GM12872 (cell line): Measurements from ENCODE around the gene OPA3.

ENCODE experiments used
- TF ChIP-seq, protein P1 (sequence below): IDR thresholded peaks from 3 replicates; pipeline ENCODE4 v1.5.1; 2011; ENCODE audit warnings: low read depth, mild to moderate bottlenecking, low read length, moderate library complexity; ENCODE audit not compliant: insufficient read depth

OPA3 gene

DNA sequence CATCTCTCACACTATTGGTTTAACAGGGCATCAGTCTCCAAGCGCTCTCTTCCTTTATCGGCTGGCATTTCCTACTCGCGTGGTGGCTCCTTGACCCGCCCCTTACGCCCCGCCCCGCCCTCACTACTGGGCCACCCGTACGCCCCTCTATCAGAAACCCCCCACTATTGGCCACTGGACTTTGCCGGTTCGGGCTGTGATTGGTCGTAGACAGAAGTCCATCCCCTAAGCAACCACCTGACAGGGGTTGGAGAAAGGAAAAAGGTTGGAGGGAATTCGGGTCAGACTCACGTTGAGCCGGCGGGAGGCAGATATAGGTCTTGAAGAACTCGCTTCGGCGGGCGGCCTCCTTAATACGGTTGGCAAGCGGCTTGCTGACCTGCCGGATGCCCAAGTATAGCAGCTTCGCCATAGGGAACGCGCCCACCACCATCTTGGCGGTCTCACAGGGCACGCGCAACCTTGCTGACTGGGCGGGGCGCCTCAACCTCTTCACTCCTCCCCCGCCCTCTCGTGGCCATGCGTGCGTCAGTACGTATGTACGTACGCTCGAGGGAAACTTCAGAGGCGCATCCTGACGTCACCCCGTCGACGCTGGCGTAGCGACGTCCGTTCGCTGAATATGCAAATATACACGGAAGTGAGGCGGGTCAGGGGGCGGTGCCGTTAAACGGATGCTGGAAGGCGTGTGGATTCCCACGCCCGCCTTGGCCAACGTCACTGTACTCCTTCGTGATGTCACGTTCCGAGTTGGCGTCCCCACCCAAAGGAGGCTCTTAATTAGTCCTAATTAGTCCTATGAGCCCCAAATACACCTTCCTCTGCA is at the start of gene OPA3:
OPA3 (minus strand) TSS at position 471 of the 826 bp plus-strand sequence; CDS start at position 433, 38 bp downstream.
- TF ChIP-seq, protein P1, sequence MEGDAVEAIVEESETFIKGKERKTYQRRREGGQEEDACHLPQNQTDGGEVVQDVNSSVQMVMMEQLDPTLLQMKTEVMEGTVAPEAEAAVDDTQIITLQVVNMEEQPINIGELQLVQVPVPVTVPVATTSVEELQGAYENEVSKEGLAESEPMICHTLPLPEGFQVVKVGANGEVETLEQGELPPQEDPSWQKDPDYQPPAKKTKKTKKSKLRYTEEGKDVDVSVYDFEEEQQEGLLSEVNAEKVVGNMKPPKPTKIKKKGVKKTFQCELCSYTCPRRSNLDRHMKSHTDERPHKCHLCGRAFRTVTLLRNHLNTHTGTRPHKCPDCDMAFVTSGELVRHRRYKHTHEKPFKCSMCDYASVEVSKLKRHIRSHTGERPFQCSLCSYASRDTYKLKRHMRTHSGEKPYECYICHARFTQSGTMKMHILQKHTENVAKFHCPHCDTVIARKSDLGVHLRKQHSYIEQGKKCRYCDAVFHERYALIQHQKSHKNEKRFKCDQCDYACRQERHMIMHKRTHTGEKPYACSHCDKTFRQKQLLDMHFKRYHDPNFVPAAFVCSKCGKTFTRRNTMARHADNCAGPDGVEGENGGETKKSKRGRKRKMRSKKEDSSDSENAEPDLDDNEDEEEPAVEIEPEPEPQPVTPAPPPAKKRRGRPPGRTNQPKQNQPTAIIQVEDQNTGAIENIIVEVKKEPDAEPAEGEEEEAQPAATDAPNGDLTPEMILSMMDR: no peak

DNA sequence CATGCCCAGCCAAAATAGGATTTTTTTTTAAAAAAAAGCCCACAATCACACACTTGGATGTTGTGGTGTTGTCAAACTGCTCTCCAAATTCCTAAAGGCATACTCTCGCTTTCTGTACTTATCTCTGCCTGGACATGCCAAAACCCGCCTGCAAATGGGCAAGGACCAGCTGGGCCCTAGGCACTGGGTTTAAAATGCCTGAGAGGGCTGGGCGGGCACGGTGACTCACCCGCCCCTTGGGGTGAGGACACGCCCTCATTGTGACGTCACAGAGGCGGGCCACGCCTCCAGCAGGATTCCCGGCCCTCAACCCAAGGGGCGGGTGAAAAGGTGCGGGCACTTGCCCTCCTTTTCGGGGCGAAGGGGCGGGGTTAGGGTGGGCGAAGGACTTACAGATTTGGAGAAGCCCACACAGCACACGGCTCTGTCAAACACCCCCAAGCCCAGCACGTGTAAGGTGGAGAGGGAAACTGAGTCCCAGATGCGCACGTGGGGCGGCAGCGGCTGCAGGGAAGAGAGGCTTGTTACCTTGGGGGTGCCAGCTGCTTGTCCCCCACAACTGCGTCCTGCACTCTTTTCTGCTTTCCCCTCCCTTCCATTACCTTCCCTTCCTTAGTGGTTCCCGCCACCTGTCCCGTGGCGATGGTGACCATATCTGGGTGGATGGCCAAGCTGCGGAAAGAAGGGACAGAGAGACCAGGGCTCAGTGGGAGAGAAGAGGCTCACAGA is 48.0 kb upstream of the OPA3 start:
- TF ChIP-seq, protein P1: no peak

DNA sequence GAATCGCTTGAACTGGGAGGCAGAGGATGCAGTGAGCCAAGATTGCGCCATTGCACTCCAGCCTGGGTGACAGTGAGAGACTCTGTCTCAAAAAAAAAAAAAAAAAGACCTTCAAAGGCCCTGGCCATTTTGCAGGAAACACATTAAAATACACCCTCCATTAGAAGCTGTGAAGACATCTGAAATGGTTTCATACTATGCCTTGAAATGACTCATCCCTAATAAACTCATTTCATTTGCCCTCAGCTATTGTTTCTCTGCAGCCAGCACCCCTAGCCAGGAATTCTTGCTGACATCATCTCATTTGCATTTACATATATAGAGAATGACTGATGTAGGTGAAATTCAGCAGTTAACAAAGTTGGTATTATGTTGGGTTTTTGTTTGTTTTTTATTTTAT is 45.9 kb upstream of the OPA3 start:
- TF ChIP-seq, protein P1: no peak

DNA sequence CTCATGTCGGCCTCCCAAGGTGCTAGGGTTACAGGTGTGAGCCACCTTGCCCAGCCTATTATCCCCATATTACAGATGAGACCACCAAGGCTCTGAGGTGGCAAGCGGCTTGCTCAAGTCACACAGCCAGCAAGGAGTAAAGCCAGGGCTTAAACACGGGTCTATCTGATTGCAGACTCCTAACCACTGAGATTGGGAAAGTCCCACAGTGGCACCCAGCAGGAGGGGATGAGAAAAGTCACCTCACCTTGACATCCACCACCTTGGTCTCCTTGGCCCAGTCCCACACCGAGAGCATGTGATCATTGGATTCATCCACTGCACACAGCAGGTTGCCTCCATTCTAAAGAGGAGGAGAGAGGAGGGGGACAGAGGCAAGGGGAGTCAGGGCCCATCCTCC is 45.1 kb upstream of the OPA3 start:
- TF ChIP-seq, protein P1: no peak

DNA sequence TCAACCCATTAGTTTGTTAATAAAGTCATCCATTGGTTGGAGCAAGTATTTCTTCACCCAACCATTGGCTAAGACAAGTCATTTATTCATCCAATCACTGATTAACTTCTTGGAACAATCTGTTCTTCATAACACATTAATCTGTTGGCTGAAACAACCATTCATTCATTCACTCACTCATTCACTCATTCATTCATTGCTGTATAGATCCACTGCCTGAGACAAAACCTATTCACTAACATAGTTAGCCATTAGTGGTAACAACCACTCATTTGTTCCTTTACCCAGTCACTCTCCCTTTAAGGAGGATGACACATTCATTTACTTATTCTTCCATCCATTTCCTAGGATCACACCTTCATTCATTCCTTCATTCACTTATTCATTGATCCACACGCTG is 39.4 kb upstream of the OPA3 start:
- TF ChIP-seq, protein P1: no peak

DNA sequence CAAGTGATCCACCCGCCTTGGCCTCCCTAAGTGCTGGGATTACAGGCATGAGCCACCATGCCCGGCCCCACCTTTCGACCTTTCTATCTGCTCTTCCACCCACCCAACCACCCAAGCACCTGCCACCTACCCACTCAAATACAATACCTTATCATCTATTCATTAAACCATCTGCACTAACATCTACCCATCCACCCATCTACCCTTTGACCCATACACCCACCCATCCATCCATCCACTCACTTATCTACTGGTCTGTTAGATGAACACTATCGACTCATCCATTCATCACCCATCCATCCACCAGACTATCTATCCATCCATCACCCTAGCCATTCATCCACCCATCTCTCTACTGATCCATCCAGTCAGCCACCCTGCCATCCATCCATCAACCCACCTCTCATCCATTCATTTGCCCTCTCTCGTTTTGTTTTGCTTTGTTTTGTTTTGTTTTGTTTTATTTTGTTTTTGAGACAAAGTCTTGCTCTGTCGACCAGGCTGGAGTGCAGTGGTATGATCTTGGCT is 37.4 kb upstream of the OPA3 start:
- TF ChIP-seq, protein P1: no peak

DNA sequence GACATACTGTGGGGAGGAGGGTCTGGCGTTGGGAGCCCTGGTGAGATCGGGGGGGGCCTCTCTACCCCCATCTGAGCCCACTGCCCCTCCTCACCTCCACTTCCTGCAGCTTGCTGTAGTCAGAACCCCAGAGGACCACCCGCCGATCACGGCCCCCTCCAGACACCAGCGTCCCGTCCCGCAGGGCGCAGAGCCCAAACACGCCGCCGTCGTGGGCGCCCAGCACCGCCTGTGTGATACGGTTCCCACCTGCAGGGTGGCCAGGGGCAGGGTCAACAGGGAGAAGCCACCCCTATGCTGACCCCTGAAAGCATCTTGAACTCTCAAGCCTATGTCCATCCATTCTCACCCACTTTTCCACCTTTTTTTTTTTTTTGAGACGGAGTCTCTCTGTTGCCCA is 36.8 kb upstream of the OPA3 start:
- TF ChIP-seq, protein P1: no peak
